NCI-H345 (cell line): ENCODE data around the gene AMFR.
A peak's percentile ranks its signal among the peaks of the same experiment; 100 is the strongest.

Source experiments
- DNase-seq: peaks from one replicate; lab custom pipeline; 2025; lab: John Stamatoyannopoulos, UW

The AMFR gene

GRCh38 chr16:56425439-56425832 is at the start of gene AMFR:
Gene AMFR (minus strand): TSS chr16:56425545. CDS start chr16:56425327, 218 bp downstream.
- DNase-seq: peak; percentile 67

GRCh38 chr16:56470666-56471065 is 45.3 kb upstream of the AMFR start:
- DNase-seq: no peak

- DNase-seq: no peak
Observed at GRCh38 chr16:56470232-56470631, 44.9 kb upstream of the AMFR start.

GRCh38 chr16:56469748-56470147 is 44.4 kb upstream of the AMFR start:
- DNase-seq: no peak

GRCh38 chr16:56468800-56469199 is 43.5 kb upstream of the AMFR start:
- no peak for DNase-seq

- no peak for DNase-seq
Observed at GRCh38 chr16:56466344-56466743, 41.0 kb upstream of the AMFR start.

- no peak for DNase-seq
Observed at GRCh38 chr16:56463153-56463552, 37.8 kb upstream of the AMFR start.

- no peak for DNase-seq
Observed at GRCh38 chr16:56462064-56462796, 36.9 kb upstream of the AMFR start.

- DNase-seq: no peak
Observed at GRCh38 chr16:56460101-56460500, 34.8 kb upstream of the AMFR start.

GRCh38 chr16:56457927-56458470 is 32.7 kb upstream of the AMFR start:
- no peak for DNase-seq

- no peak for DNase-seq
Observed at GRCh38 chr16:56451753-56452689, 26.7 kb upstream of the AMFR start.

GRCh38 chr16:56450986-56451752 is 25.8 kb upstream of the AMFR start, which contains the start of the genes NUDT21 and OGFOD1:
Gene NUDT21 (minus strand): TSS chr16:56451332. CDS start chr16:56451202, 130 bp downstream.
Gene OGFOD1 (plus strand): TSS chr16:56451554. CDS start chr16:56451613, 59 bp downstream.
- peak; percentile 94 for DNase-seq

- no peak for DNase-seq
Observed at GRCh38 chr16:56450275-56450985, 25.1 kb upstream of the AMFR start.

GRCh38 chr16:56448005-56448404 is 22.7 kb upstream of the AMFR start:
- no peak for DNase-seq

- DNase-seq: no peak
Observed at GRCh38 chr16:56447286-56447685, 21.9 kb upstream of the AMFR start.

GRCh38 chr16:56438038-56438437 is 12.7 kb upstream of the AMFR start:
- DNase-seq: no peak

GRCh38 chr16:56436258-56436657 is 10.9 kb upstream of the AMFR start:
- DNase-seq: no peak

GRCh38 chr16:56428091-56428490 is 2.7 kb upstream of the AMFR start:
- no peak for DNase-seq

- DNase-seq: no peak
Observed at GRCh38 chr16:56426585-56426984, 1.2 kb upstream of the AMFR start.

- DNase-seq: peak; percentile 24
Observed at GRCh38 chr16:56424791-56425438, 430 bp downstream of the AMFR start.

- DNase-seq: no peak
Observed at GRCh38 chr16:56424404-56424764, 961 bp downstream of the AMFR start.
